Mononuclear cell (primary cell): ENCODE data around the gene VPS41. TPM values are rescaled to one million over a fixed set of nuclear protein-coding genes. Genes with fewer than 3 reads are reported as not detected.
A peak's percentile ranks its signal among the peaks of the same experiment; 100 is the strongest.
"Not testable (repeated sequence)": the region's sequence is repeated elsewhere in the genome, so short reads cannot be mapped to it uniquely, and the experiment has no call there.

ENCODE experiments used
- H3K27me3 ChIP-seq: 2 replicates; pipeline ENCODE4 v1.6.0; 2011; ENCODE audit warnings: low read length, control low read depth; ENCODE audit not compliant: insufficient read depth
- H3K4me1 ChIP-seq: 2 replicates; pipeline ENCODE4 v1.5.1; 2011; ENCODE audit warnings: mild to moderate bottlenecking, low read length, control low read depth; ENCODE audit not compliant: insufficient read depth
- H3K4me3 ChIP-seq: 2 replicates; pipeline ENCODE4 v1.5.1; 2011; ENCODE audit warnings: mild to moderate bottlenecking, low read length, moderate library complexity
- H3K9me3 ChIP-seq: 2 replicates; pipeline ENCODE4 v1.5.1; 2011; ENCODE audit warnings: low read depth, mild to moderate bottlenecking, control low read depth, low read length
- total RNA-seq: library from RNA; depleted of rRNA; stranded (reverse); fragments of >200 nt; gene quantifications from one replicate; pipeline ENCODE4 v1.2.3, GENCODE V29; 2012

The VPS41 gene
- total RNA-seq: 28.3 TPM

DNA sequence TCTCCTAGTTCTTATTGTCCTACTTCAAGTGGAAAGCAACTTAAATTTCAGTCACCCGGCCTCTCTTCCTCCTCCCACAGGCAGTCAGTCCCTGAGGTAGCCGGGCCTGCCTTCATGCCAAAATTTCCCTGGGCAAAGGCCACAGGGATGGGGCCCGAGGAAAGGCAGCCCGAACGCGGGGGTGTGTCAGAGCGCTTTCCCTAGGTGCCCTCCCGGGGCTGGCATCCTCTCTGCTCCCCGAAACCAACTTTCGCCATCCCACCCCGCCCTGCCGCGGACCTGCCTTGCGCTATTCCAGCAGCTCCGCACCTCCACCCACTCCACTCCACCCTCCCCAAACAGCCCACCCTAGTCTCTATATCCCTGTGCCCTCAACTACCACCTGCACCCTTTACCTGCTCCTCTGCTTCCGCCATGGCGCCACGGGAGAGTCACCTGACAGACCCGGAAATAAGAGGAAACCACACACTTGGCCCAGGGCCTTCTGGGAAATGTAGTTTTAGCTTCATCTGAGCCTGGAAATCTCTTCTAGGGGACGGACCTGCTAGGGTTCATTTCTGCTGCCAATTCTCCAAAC, at the start of gene VPS41:
Gene VPS41 (minus strand): TSS at position 433 of the 577 bp plus-strand sequence. CDS start 17 bp downstream, at position 416.
- Histone ChIP-seq H3K27me3 (no peaks in the 10 kb centered on the region), H3K4me1 (peaks cover 18% of the 10 kb centered on the region), H3K4me3 (peak within 1 kb of the TSS; percentile 96), H3K9me3 (no peaks in the 10 kb centered on the region)

GRCh38 chr7:38955892-38956291, 46.9 kb upstream of the VPS41 start:
- H3K9me3 ChIP-seq: no peaks in the 10 kb centered on the region

DNA sequence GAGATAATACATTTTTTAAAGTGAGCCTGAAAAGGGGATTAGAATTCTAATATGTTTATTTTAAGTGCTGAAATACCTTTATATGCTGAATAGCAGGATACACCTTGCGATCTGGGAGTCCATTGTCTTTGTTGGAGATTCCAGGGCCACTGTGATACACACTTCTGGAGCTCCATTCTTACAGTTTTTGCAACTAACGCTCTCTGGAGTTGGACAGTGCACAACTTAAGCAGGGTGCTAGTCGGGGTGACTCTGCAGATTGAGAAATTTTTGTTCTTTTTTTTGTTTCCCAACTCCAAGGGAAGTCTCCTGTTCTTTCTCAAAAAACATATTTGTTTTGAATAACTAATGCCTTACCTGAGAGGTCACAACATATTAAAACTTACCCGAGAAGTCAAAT, 45.0 kb upstream of the VPS41 start:
- Histone ChIP-seq H3K9me3 (no peaks in the 10 kb centered on the region), H3K4me3 (no peak overlapping the region), H3K4me1 (no peaks in the 10 kb centered on the region), H3K27me3 (peaks cover 6% of the 10 kb centered on the region)

More at GRCh38 chr7:38955892-38956291, 46.9 kb upstream of the VPS41 start:
- H3K4me1 ChIP-seq: no peaks in the 10 kb centered on the region
- H3K4me3 ChIP-seq: no peak overlapping the region
- peaks cover 6% of the 10 kb centered on the region for H3K27me3 ChIP-seq

DNA sequence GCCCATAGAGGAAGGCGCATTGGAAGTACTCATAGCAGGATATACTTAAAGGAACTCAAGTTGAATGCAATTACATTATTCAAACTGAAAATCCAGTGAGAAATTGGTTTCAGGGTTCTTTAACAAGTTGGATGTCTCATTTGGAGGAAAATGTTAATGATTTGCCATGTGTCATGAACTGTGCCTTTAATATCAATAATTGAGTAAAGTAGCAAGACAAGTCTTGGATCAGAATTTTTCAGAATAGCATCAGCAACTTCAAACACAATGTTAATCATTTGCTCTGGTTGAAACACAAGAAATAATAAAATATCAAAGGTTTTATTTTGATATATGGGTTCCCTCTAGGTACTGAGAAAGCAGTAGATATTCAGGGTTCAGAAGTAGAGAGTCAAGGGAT, 44.2 kb upstream of the VPS41 start:
- no peak overlapping the region for H3K4me3 ChIP-seq

DNA sequence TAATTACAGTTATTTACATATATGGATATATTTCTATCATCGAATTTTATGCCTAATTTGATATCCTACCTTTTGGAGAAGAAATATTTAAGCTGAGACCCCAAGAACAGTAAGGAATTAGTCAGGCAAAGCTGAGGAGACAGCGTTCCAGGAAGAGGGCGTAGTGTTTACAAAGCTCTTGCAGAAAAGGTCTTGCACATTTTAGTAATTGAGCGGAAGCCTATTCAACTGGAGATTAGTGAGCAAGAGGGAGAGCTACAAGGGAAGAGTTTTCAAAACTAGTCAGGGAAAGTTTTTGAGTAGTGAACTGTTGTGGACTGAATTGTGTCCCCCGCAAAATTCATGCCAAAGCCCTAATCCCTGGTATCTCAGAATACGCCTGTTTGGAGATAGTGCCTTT, 42.2 kb upstream of the VPS41 start:
- Histone ChIP-seq H3K27me3 (peaks cover 6% of the 10 kb centered on the region), H3K4me1 (no peaks in the 10 kb centered on the region), H3K4me3 (no peak overlapping the region), H3K9me3 (no peaks in the 10 kb centered on the region)

More for the DNA sequence above, 44.2 kb upstream of the VPS41 start:
- H3K4me1 ChIP-seq: no peaks in the 10 kb centered on the region
- peaks cover 6% of the 10 kb centered on the region for H3K27me3 ChIP-seq
- H3K9me3 ChIP-seq: no peaks in the 10 kb centered on the region

DNA sequence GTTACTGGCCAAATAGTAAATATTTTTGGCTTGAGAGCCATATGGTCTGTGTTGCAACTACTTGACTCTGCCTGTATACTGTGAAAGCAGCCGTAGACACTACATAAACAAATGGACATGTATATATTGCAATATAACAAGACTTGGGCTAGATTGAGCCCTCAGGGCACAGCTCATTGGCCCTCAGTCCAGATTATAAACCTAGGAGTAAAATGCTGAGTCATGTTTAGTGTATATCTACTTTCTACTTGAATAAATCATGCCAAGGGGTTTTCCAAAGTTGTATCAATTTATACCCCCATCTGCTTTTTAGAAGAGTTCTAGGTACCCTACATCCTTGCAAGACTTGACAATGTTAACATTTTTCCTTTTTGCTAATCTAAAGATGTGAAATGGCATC, 41.3 kb upstream of the VPS41 start:
- Histone ChIP-seq H3K27me3 (peaks cover 1% of the 10 kb centered on the region), H3K4me1 (no peaks in the 10 kb centered on the region), H3K9me3 (no peaks in the 10 kb centered on the region), H3K4me3 (no peak overlapping the region)

GRCh38 chr7:38947541-38947940, 38.5 kb upstream of the VPS41 start:
- not testable (repeated sequence) for H3K4me3 ChIP-seq, H3K4me1 ChIP-seq, H3K9me3 ChIP-seq, H3K27me3 ChIP-seq

DNA sequence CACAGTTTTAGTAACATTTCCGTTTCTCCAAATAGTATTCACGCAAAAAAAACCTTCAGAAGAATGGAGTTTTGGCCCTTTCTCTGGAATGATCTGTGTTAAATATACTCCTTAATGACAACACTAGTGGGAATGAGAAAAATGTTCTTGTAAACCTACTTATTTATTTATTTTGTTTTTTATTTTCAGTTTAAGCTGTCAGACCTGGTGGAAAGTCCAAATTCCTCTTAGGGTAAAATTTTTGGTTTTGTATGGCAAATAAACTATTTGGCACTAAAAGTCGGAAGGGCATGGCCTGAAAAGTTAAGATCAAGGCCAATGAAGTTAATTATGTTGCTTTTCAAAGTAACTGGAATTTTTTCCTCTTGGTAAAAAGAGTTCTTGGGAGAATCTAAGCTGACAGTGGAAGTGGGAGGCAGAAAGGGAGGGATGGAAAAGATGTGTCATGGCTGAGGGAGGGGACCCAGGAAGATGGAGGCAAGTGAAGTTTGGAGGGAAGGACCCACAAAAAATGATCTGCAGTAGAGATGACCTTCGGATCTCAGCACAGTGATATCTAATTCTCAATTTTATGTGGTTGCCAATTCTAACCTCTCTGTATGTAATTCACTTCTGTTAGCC, 33.5 kb upstream of the VPS41 start:
- H3K4me3 ChIP-seq: no peak overlapping the region
- H3K4me1 ChIP-seq: no peaks in the 10 kb centered on the region
- H3K9me3 ChIP-seq: no peaks in the 10 kb centered on the region
- no peaks in the 10 kb centered on the region for H3K27me3 ChIP-seq

DNA sequence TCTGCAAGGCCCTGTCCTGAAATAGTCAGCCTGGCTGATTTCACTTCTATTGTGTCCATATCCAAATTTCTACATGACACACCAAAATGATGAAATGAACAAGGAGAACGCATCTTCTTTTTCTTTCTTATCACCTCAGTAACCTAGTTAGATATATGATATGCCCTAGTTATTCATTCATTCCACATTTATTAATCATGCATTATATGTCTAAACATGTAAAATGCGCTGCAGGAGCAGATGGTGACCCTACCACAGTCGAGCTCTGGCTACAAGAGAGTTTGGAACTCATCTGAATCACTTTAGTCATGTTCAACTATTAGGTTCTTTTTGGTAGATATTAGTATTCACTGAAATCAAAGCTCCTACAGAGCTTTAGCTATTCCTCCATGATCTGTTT, 31.8 kb upstream of the VPS41 start:
- H3K4me1 ChIP-seq: no peaks in the 10 kb centered on the region
- H3K4me3 ChIP-seq: no peak overlapping the region
- no peaks in the 10 kb centered on the region for H3K27me3 ChIP-seq
- no peaks in the 10 kb centered on the region for H3K9me3 ChIP-seq

DNA sequence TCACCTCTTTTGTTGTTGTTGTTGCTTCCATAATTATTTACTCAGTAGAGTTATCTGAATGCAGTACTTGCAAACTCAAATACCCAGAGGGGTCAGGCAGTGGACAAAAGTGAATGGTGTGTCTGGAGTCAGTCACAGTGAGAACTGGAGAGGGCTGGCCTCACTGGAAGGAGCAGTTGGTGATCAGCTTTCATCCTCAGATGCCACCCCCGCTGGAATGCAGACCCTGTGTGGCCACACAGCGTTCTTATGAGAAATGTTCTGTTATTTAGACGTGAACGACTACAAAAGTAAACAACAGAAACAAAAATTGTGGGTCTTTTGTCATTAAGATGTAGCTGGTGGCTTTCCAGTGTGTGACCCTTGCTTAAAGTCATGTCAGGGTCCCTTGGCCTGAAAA, 29.6 kb upstream of the VPS41 start:
- H3K4me3 ChIP-seq: no peak overlapping the region
- no peaks in the 10 kb centered on the region for H3K9me3 ChIP-seq
- no peaks in the 10 kb centered on the region for H3K4me1 ChIP-seq
- no peaks in the 10 kb centered on the region for H3K27me3 ChIP-seq

GRCh38 chr7:38938001-38938485, 29.1 kb upstream of the VPS41 start:
- Histone ChIP-seq H3K27me3 (no peaks in the 10 kb centered on the region), H3K4me3 (no peak overlapping the region), H3K4me1 (no peaks in the 10 kb centered on the region), H3K9me3 (no peaks in the 10 kb centered on the region)

DNA sequence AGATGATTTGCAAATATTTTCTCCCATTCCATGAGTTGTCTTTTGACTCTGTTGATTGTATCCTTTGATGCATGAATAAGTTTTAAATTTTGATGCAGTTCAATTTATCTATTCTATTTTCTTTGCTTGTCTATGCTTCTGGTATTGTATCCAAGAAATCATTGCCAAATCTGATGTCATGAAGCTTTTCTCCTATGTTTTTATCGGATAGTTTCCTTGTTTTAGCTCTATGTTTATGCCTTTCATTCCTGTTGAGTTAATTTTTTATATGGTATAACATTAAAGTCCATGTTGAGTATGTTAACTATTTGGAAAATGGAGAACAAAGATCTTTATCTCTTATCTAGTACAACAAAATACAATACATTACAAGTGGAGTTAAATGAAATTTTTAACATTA, 27.6 kb upstream of the VPS41 start:
- Histone ChIP-seq H3K4me1 (no peaks in the 10 kb centered on the region), H3K4me3 (no peak overlapping the region), H3K27me3 (no peaks in the 10 kb centered on the region), H3K9me3 (no peaks in the 10 kb centered on the region)

DNA sequence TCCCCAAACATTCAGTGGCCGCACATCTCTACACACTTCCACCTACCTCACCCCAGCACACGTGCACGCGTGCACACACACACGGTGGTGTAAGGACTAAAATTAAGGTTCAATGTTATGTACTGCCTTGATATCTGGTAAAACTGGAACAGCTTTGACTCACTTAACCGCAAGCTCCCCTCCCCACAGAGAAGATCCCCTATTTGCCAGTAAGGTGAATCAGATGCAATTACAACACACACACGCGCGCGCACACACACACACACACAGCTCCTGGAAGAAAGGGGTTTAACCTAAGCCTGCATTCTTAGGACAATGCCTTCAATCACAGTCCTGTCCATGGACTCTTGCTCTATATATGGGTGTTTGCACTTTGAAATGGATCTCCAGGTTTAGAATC, 25.5 kb upstream of the VPS41 start:
- no peaks in the 10 kb centered on the region for H3K9me3 ChIP-seq
- H3K4me3 ChIP-seq: no peak overlapping the region
- no peaks in the 10 kb centered on the region for H3K27me3 ChIP-seq
- H3K4me1 ChIP-seq: peaks cover 9% of the 10 kb centered on the region

- Histone ChIP-seq H3K9me3 (no peaks in the 10 kb centered on the region), H3K4me3 (no peak overlapping the region), H3K4me1 (peaks cover 10% of the 10 kb centered on the region), H3K27me3 (no peaks in the 10 kb centered on the region)
These were observed 25.1 kb upstream of the VPS41 start for GRCh38 chr7:38934051-38934450.

DNA sequence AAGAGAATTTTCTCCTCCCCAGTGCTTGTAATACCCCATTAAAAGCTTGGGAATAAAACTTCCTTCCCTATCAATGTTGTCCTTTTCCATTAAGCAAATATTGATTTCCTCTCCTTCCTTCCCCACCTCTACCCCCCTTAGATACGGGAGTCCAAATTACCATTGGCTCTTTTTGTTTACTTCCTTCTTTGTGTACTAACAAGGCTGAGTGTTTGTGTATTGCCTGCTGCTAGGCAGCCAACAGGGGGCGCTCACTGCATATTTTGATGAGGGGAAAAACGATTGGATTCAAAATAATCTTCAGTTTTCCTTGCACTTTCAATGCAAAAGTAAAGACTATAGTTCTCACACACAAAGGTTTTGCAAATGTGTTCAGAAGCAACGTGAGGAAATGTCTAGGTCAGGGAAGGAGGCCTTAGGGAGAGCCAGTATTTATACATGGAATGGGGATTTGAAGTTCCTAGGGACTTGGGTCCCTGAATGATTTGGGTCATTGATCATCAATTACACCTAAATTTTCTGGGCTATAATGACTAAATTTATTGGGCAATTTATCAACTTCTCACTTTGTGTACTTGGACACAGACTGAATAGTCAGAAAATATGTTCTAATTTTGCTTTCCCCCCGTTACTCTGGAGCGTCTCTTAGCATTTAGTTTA, 23.6 kb upstream of the VPS41 start:
- Histone ChIP-seq H3K9me3 (no peaks in the 10 kb centered on the region), H3K4me3 (no peak overlapping the region), H3K4me1 (peaks cover 21% of the 10 kb centered on the region), H3K27me3 (no peaks in the 10 kb centered on the region)
